Measurements from ENCODE around the gene HSD17B11.

DNA sequence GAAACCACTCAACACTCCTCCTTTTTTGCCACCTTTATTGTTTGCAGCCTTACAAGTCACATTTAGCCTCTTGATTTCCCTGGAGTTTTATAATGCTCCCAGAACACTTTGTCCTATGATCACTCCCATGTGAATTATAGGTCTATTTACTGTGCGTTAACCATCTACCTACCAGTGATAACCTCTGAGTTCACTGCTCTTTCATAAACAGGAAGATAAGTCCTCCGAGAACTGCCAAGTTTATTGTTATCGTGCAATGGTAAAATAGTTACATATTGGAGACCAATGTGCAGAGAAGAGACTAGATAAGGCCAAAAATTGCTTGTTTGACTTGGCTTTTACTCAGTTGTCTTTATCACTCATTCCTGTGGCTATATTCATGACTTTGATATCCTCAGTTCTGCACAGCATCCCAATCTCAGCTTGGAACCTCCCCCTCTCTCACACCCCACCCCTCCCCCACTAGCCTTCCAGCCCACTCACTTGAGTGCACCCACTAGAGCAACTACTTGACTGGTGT lies 18.5 kb upstream of the HSD17B11 start:
- TF ChIP-seq, protein P1, sequence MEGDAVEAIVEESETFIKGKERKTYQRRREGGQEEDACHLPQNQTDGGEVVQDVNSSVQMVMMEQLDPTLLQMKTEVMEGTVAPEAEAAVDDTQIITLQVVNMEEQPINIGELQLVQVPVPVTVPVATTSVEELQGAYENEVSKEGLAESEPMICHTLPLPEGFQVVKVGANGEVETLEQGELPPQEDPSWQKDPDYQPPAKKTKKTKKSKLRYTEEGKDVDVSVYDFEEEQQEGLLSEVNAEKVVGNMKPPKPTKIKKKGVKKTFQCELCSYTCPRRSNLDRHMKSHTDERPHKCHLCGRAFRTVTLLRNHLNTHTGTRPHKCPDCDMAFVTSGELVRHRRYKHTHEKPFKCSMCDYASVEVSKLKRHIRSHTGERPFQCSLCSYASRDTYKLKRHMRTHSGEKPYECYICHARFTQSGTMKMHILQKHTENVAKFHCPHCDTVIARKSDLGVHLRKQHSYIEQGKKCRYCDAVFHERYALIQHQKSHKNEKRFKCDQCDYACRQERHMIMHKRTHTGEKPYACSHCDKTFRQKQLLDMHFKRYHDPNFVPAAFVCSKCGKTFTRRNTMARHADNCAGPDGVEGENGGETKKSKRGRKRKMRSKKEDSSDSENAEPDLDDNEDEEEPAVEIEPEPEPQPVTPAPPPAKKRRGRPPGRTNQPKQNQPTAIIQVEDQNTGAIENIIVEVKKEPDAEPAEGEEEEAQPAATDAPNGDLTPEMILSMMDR (conservative IDR thresholded peaks at IDR 0.05 in 1 of 2, IDR thresholded peaks at IDR 0.05 in 1 of 2; ENCODE audit: low read depth in 1 of 2, low read length in 2 of 2): no peak
- TF ChIP-seq EZH2 (IDR thresholded peaks at IDR 0.05; ENCODE audit: low read length, missing control alignments): no peak

Measured in fibroblast of lung (primary cell).